Measurements from ENCODE around the gene PID1. TPM values are rescaled to one million over a fixed set of nuclear protein-coding genes. Genes with fewer than 3 reads are reported as not detected.

The PID1 gene
- total RNA-seq: not detected in 2 replicates
- long read RNA-seq: 0 reads

DNA sequence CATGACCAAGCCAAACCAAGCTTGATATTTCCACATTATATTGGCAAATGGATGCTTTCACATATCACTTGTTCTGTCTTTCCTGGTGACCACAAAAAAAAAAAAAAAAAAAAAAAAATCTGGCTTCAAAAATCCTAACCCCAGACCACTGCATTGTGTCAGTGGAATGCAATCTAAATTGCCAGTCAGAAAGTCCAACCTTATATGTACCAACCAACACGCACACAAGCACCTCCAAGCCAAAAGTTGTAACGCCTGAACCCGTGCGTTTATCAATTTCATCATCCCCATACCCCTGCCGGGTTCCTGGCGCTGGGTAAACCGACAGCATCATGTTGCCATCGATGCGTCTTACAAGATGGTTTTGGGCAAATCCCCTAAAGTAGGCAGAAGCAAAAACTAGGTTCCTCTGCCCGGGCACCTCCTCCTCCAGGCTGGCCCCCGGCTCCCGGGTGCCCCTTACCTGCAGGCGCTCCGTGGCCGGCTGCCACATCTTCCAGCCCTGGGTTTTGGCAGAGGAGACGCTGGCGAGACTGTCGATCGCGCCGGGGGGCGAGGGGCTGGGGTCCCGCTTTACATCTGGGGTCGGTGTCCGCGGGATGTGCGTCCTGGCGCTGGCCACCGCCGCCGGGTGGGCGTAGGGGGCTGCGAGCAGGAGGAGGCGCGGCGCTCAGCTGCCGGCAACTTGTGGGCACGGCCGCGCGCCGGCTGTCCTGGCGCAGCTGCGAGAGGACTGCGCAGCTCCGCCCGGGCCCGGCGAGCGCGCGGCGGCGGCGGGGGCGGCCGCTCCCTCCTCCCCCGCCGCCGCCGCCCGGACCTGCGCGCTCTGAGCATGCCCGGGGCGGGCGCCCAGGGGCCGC lies at the start of gene PID1:
TSS of gene PID1 (minus strand) at position 737 of the 860 bp plus-strand sequence. CDS start at position 493, 244 bp downstream.
- H3K4me3 Mint-ChIP-seq (ENCODE audit: unreplicated experiment): peak within 1 kb of the TSS; percentile 50
- no peak for TF ChIP-seq CTCF (IDR thresholded peaks at IDR 0.05)
- H3K36me3 Mint-ChIP-seq (ENCODE audit: unreplicated experiment): no peaks in the 10 kb centered on the region
- DNase-seq (ENCODE audit: extremely low spot score, unreplicated experiment): no peak
- peaks cover 39% of the 10 kb centered on the region for H3K27me3 Mint-ChIP-seq (ENCODE audit: unreplicated experiment)
- peaks cover 2% of the 10 kb centered on the region for H3K4me1 Mint-ChIP-seq (ENCODE audit: unreplicated experiment)
- no peak within 1 kb of the TSS for H3K27ac Mint-ChIP-seq (ENCODE audit: unreplicated experiment)
- H3K9me3 Mint-ChIP-seq (ENCODE audit: unreplicated experiment): no peaks in the 10 kb centered on the region

- H3K4me3 Mint-ChIP-seq (ENCODE audit: unreplicated experiment): no peak overlapping the region
- peaks cover 12% of the 10 kb centered on the region for H3K9me3 Mint-ChIP-seq (ENCODE audit: unreplicated experiment)
- H3K36me3 Mint-ChIP-seq (ENCODE audit: unreplicated experiment): no peaks in the 10 kb centered on the region
- no peak overlapping the region for H3K27ac Mint-ChIP-seq (ENCODE audit: unreplicated experiment)
- TF ChIP-seq CTCF (IDR thresholded peaks at IDR 0.05): no peak
- no peaks in the 10 kb centered on the region for H3K4me1 Mint-ChIP-seq (ENCODE audit: unreplicated experiment)
- H3K27me3 Mint-ChIP-seq (ENCODE audit: unreplicated experiment): no peaks in the 10 kb centered on the region
- DNase-seq (ENCODE audit: extremely low spot score, unreplicated experiment): no peak
These were observed 48.5 kb upstream of the PID1 start for GRCh38 chr2:229319558-229319957.

- Mint-ChIP-seq H3K27me3 (ENCODE audit: unreplicated experiment) (no peaks in the 10 kb centered on the region), H3K9me3 (ENCODE audit: unreplicated experiment) (peaks cover 9% of the 10 kb centered on the region), H3K4me1 (ENCODE audit: unreplicated experiment) (no peaks in the 10 kb centered on the region), H3K36me3 (ENCODE audit: unreplicated experiment) (no peaks in the 10 kb centered on the region), H3K4me3 (ENCODE audit: unreplicated experiment) (no peak overlapping the region), H3K27ac (ENCODE audit: unreplicated experiment) (no peak overlapping the region)
- no peak for DNase-seq (ENCODE audit: extremely low spot score, unreplicated experiment)
- TF ChIP-seq CTCF (IDR thresholded peaks at IDR 0.05): no peak
These were observed 43.0 kb upstream of the PID1 start for GRCh38 chr2:229314117-229314516.

- no peak overlapping the region for H3K4me3 Mint-ChIP-seq (ENCODE audit: unreplicated experiment)
- H3K27ac Mint-ChIP-seq (ENCODE audit: unreplicated experiment): no peak overlapping the region
- TF ChIP-seq CTCF (IDR thresholded peaks at IDR 0.05): no peak
- H3K9me3 Mint-ChIP-seq (ENCODE audit: unreplicated experiment): peaks cover 7% of the 10 kb centered on the region
- no peaks in the 10 kb centered on the region for H3K4me1 Mint-ChIP-seq (ENCODE audit: unreplicated experiment)
- DNase-seq (ENCODE audit: extremely low spot score, unreplicated experiment): no peak
- H3K36me3 Mint-ChIP-seq (ENCODE audit: unreplicated experiment): no peaks in the 10 kb centered on the region
- H3K27me3 Mint-ChIP-seq (ENCODE audit: unreplicated experiment): no peaks in the 10 kb centered on the region
These were observed 42.5 kb upstream of the PID1 start for GRCh38 chr2:229313591-229313990.

DNA sequence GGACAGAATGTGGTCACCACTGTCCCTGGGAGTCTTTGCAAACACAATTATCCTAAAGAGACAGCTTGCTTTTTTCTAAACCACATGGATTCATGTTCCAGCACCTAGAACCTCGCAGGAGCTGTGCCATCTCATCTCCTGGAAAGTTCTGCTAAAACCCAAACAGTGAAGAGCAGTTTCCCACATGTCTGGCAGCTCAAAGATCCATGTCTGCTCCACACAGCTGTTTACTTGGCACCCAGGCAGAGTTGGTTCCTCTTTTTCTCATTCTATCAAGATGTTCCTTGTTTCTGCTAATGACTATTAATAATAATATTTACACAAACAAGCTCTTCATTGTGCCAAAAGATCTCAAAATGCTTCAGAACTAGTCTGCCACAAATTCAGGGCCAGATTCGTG lies 30.1 kb upstream of the PID1 start:
- no peak overlapping the region for H3K4me3 Mint-ChIP-seq (ENCODE audit: unreplicated experiment)
- no peaks in the 10 kb centered on the region for H3K36me3 Mint-ChIP-seq (ENCODE audit: unreplicated experiment)
- no peak for DNase-seq (ENCODE audit: extremely low spot score, unreplicated experiment)
- H3K27me3 Mint-ChIP-seq (ENCODE audit: unreplicated experiment): no peaks in the 10 kb centered on the region
- no peak for TF ChIP-seq CTCF (IDR thresholded peaks at IDR 0.05)
- peaks cover 17% of the 10 kb centered on the region for H3K9me3 Mint-ChIP-seq (ENCODE audit: unreplicated experiment)
- H3K27ac Mint-ChIP-seq (ENCODE audit: unreplicated experiment): no peak overlapping the region
- H3K4me1 Mint-ChIP-seq (ENCODE audit: unreplicated experiment): no peaks in the 10 kb centered on the region
